Measurements from ENCODE around the gene UBQLN1.

UBQLN1 gene

GRCh38 chr9:83724436-83724835, 16.7 kb upstream of the UBQLN1 start:
- Histone ChIP-seq H3K9me3 (no peaks in the 10 kb centered on the region), H3K4me1 (ENCODE audit: control insufficient read depth in 1 of 2, insufficient read depth in 1 of 2, low read depth in 1 of 2, low read length in 1 of 2) (no peaks in the 10 kb centered on the region), H3K4me3 (ENCODE audit: low read depth in 1 of 2, low read length in 1 of 2) (no peak overlapping the region), H3K27me3 (no peaks in the 10 kb centered on the region), H3K36me3 (no peaks in the 10 kb centered on the region), H3K27ac (no peak overlapping the region)
- no peak for TF ChIP-seq CTCF (IDR thresholded peaks at IDR 0.05)

- H3K27ac ChIP-seq: no peak overlapping the region
- H3K4me3 ChIP-seq (ENCODE audit: low read depth in 1 of 2, low read length in 1 of 2): no peak overlapping the region
- no peaks in the 10 kb centered on the region for H3K36me3 ChIP-seq
- no peaks in the 10 kb centered on the region for H3K27me3 ChIP-seq
- TF ChIP-seq CTCF (IDR thresholded peaks at IDR 0.05): no peak
- H3K4me1 ChIP-seq (ENCODE audit: control insufficient read depth in 1 of 2, insufficient read depth in 1 of 2, low read depth in 1 of 2, low read length in 1 of 2): no peaks in the 10 kb centered on the region
- no peaks in the 10 kb centered on the region for H3K9me3 ChIP-seq
These were observed 15.2 kb upstream of the UBQLN1 start for GRCh38 chr9:83722726-83723495.

GRCh38 chr9:83721509-83721908, 13.8 kb upstream of the UBQLN1 start:
- Histone ChIP-seq H3K4me1 (ENCODE audit: control insufficient read depth in 1 of 2, insufficient read depth in 1 of 2, low read depth in 1 of 2, low read length in 1 of 2) (no peaks in the 10 kb centered on the region), H3K27ac (no peak overlapping the region), H3K4me3 (ENCODE audit: low read depth in 1 of 2, low read length in 1 of 2) (no peak overlapping the region), H3K36me3 (no peaks in the 10 kb centered on the region), H3K27me3 (no peaks in the 10 kb centered on the region), H3K9me3 (no peaks in the 10 kb centered on the region)
- no peak for TF ChIP-seq CTCF (IDR thresholded peaks at IDR 0.05)

- no peaks in the 10 kb centered on the region for H3K9me3 ChIP-seq
These were observed 8.0 kb upstream of the UBQLN1 start for GRCh38 chr9:83715794-83716193.

GRCh38 chr9:83715221-83715620, 7.5 kb upstream of the UBQLN1 start:
- no peak for TF ChIP-seq CTCF (IDR thresholded peaks at IDR 0.05)
- peaks cover 8 to 12% of the 10 kb centered on the region in 2 experiments for H3K4me1 ChIP-seq (ENCODE audit: control insufficient read depth in 1 of 2, insufficient read depth in 1 of 2, low read depth in 1 of 2, low read length in 1 of 2)
- H3K27me3 ChIP-seq: no peaks in the 10 kb centered on the region
- H3K9me3 ChIP-seq: no peaks in the 10 kb centered on the region
- H3K27ac ChIP-seq: no peak overlapping the region
- no peaks in the 10 kb centered on the region for H3K36me3 ChIP-seq
- H3K4me3 ChIP-seq (ENCODE audit: low read depth in 1 of 2, low read length in 1 of 2): no peak overlapping the region

More at GRCh38 chr9:83715794-83716193, 8.0 kb upstream of the UBQLN1 start:
- Histone ChIP-seq H3K27ac (no peak overlapping the region), H3K4me1 (ENCODE audit: control insufficient read depth in 1 of 2, insufficient read depth in 1 of 2, low read depth in 1 of 2, low read length in 1 of 2) (peaks cover 8 to 12% of the 10 kb centered on the region in 2 experiments), H3K4me3 (ENCODE audit: low read depth in 1 of 2, low read length in 1 of 2) (no peak overlapping the region), H3K27me3 (no peaks in the 10 kb centered on the region), H3K36me3 (no peaks in the 10 kb centered on the region)
- no peak for TF ChIP-seq CTCF (IDR thresholded peaks at IDR 0.05)

All from neutrophil (primary cell).